H1 (cell line): ENCODE results near the gene PRKN. TPM values are rescaled to one million over a fixed set of nuclear protein-coding genes. Genes with fewer than 3 reads are reported as not detected.

ENCODE experiments used
- CHD1 ChIP-seq: IDR thresholded peaks from 2 replicates; pipeline ENCODE4 v1.6.1; 2012; ENCODE audit warnings: low read depth, low read length, improper control_type of control experiment
- SIX5 ChIP-seq: IDR thresholded peaks from 2 replicates; pipeline ENCODE4 v1.6.1; 2011; ENCODE audit warnings: mild to moderate bottlenecking, low read depth, low read length
- polyA plus RNA-seq, 7 experiments: library from polyadenylated mRNA; depleted of rRNA in 3 of 7; stranded (reverse) in 5 of 7; unstranded in 2 of 7; fragments of >200 nt in 5 of 7; fragments of 200-250 nt in 2 of 7; gene quantifications; 1 replicate in 5 of 7; 2 replicates in 1 of 7; 4 replicates in 1 of 7; pipeline versions ENCODE4 v1.2.1 to v1.2.3, GENCODE V29; 2011 to 2013; ENCODE audit warnings: missing spikeins in 2 of 7, mixed read lengths in 2 of 7
- total RNA-seq: library from RNA; stranded (reverse); fragmentation: NEBNext Ultra II Directional; extraction: Animal tissue kit (Norgen Biotek cat#: 25700); gene quantifications from 2 replicates; pipeline ENCODE4 v1.2.1, GENCODE V29; 2021

Gene PRKN
- total and polyA plus RNA-seq, 2 of the 8 experiments (the other 6 are each of a cell fraction or from before 2014, with no cell fraction given), result 0.13 to 0.29 TPM

GRCh38 chr6:162683135-162683534 lies 44.4 kb downstream of the PRKN start (continued):
- TF ChIP-seq SIX5 (no peak), CHD1 (no peak)
- TF ChIP-seq, all 59 proteins: peak for 0
